GM19452 (cell line): ENCODE results near the gene ZSCAN22.
"Not testable (repeated sequence)": the region's sequence is repeated elsewhere in the genome, so short reads cannot be mapped to it uniquely, and the experiment has no call there.

Experiments used
- ATAC-seq: cut with Tn5 transposase; IDR thresholded peaks from one replicate; pipeline ENCODE4 v1.9.1; 2021; ENCODE audit not compliant: unreplicated experiment

Gene ZSCAN22

DNA sequence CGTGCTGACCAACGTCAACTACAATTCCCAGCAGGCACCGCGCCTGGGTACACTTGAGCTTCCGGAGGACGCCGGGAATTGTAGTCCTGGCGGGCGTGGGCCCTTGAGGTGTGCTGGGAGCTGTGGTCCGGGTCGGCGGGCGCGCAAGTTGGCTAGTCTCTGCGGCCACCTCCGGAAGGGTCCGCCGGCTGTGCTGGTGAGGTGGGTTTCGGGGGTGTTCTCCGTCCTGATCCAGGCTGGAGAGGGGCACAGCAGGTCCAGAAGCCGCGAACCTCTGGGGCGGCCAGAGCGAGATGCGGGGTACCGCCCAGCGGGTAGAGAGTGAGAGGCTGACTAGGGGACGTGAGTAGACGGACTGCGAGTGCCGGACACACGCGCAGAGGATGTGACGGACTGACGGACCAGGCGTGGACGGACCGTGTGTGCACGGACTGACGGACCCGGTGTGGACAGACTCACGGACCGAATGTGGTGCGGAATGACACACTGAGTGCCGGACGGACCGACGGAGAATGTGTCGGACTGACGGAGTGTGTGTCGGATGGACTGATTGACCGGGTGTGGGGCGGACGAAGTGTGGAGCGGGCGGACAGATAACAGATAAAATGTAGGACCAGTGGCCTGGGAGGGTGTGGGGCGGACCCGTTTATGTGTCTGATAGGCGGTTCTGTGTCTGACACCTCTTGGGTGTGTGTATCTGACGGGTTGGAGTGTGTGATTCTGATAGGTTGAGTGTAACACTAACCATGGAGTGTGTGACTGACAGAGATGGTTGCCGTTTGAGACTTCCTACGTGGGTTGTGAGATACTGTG lies at the start of gene ZSCAN22:
Gene ZSCAN22, plus strand, starts transcription at position 81 of the 813 bp plus-strand sequence. CDS start 7,809 bp downstream, outside the sequence.
- peak; percentile 91 for ATAC-seq

- ATAC-seq = no peak
Measured at GRCh38 chr19:58277197-58277596, 49.6 kb upstream of the ZSCAN22 start.

DNA sequence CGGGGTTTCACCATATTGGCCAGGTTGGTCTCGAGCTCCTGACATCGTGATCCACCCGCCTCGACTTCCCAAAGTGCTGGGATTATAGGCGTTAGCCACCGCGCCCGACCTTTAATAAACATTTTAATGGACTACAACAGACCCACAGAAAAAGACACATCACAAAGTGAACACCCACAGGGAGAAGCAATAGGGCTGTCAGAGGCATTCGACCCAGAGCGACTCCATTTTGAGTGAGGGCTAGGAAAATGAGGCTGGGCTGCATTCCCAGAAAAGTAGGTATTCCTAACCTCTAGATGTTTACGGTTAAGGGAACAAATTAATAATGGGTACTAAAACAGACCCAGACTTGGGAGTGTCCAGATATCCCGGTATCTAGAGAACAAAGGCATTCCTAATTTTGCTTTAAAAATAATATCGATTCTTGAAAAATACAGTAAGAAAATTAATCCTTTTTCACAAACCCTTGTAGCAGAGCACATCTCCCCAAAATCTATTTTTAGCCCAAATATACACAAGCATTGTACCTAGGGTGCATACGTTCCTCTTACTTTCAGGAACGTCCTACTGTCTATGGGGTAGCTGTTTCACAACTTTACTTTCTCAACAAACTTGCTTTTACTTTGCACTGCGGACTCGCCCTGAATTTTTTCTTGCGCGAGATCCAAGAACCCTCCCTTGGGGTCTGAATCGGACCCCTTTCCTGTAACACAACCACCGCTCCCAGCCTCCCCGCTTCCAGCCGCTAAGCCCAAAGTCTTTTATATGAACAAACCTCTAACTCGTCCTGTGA lies 48.9 kb upstream of the ZSCAN22 start:
- no peak for ATAC-seq

GRCh38 chr19:58278541-58279041 lies 48.2 kb upstream of the ZSCAN22 start, which contains the start of gene ZNF8:
Gene ZNF8 (plus strand): TSS chr19:58278955. CDS start chr19:58279082, 127 bp downstream.
- peak; percentile 97 for ATAC-seq

DNA sequence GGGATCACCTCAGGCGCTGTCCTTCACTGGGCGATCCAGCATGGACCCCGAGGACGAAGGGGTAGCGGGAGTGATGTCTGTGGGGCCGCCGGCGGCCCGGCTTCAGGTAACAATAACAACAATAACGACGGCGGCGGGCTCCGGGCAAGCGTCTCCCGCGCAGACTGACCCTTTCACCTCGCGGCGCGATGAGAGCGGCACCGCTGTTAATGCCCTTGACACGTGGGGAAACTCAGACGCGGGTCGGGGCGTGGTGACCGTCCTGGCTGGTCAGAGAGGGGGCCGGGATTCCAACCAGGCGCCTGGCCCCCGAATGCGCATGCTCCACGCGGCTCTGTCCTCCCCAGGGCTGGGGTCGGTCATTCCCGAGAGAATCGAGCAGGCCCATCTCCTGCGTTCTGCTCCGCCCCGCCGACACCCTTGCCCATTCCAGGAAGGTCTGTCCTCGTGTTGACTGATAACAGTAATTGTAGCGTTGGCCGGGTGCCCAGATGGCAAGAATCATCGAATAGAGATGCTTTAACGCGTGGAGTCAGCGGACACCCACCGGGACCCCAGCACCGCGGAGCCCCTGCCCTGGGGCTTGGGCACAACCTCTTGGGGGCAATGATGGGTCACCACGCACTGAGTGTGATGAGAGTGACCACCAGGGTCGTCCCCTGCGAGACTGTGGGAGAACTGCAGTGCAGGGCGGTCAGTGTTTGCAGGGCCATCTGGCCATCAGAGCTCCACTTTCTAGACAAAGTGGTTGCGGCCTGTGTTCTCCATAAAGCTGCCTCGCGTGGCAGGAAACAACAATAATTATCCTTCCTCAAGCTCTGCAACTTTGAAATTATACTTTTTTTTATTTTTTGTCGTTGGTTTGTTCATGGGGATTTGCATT lies 47.5 kb upstream of the ZSCAN22 start:
- peak; percentile 31 for ATAC-seq

GRCh38 chr19:58279925-58280316 lies 46.9 kb upstream of the ZSCAN22 start:
- no peak for ATAC-seq

- no peak for ATAC-seq
Measured at GRCh38 chr19:58284199-58284598, 42.6 kb upstream of the ZSCAN22 start.

DNA sequence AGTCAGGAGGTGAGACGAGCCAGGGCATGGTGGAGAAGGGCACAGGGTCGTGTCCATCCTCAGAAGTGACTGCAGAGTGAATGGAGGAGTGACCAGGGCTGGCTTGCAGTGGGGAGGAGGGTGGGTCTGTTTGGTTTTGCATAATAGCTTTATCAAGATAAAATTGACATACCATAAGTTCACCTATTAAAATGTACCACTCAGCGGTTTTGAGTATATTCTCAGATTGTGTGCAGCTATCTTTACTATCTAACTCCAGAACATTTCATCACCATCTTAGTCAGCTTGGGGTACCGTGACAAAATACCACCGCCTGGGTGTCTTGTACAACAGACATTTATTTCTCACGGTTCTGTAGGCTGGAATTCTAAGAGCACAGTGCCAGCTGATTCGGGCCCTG lies 34.9 kb upstream of the ZSCAN22 start:
- ATAC-seq = no peak

DNA sequence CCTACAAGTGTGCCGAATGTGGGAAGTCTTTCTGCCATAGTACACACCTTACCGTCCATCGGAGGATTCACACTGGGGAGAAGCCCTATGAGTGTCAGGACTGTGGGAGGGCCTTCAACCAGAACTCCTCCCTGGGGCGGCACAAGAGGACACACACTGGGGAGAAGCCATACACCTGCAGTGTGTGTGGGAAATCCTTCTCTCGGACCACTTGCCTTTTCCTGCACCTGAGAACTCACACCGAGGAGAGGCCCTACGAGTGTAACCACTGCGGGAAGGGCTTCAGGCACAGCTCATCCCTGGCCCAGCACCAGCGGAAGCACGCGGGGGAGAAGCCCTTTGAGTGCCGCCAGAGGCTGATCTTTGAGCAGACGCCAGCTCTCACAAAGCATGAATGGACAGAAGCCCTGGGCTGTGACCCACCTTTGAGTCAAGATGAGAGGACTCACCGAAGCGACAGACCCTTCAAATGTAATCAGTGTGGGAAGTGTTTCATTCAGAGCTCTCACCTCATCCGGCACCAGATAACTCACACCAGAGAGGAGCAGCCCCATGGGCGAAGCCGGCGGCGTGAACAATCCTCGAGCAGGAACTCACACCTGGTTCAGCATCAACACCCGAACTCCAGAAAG lies 31.9 kb upstream of the ZSCAN22 start:
- ATAC-seq = no peak

GRCh38 chr19:58296104-58296503 lies 30.7 kb upstream of the ZSCAN22 start:
- ATAC-seq = no peak

- ATAC-seq = no peak
Measured at GRCh38 chr19:58300620-58301019, 26.2 kb upstream of the ZSCAN22 start.

DNA sequence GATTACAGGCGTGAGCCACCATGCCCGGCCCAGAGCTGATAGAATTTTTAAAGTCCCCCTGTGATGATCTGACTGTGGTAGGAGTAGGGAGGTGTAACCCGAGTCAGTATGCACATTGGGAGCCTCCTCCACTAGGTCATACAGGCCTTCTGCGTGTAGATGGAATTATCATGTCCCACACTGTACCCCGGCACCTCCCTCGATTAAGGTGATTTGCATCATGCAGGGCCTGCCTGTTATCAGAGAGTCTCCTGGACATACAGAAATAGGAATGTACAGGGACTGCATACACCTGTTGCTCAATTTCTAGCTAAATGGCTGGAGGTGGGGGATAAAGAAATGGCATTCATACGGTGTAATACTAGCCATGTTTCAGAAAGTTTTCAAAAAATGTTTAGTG lies 22.5 kb upstream of the ZSCAN22 start:
- no peak for ATAC-seq

DNA sequence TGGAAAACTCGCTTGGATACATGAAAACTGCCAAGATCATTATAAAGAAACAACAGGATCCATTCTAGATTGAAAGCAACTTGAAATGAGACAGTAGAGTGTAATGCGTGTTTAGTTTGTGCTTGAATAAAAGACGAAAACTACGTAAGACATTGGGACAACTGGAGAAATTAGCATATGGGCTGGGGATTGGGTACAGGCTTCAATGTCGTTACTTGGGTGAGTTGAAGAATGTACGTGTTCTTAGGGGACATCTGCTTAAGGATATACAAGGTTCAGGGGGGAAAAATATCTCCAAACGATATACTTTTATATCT lies 22.1 kb upstream of the ZSCAN22 start:
- peak; percentile 10 for ATAC-seq

DNA sequence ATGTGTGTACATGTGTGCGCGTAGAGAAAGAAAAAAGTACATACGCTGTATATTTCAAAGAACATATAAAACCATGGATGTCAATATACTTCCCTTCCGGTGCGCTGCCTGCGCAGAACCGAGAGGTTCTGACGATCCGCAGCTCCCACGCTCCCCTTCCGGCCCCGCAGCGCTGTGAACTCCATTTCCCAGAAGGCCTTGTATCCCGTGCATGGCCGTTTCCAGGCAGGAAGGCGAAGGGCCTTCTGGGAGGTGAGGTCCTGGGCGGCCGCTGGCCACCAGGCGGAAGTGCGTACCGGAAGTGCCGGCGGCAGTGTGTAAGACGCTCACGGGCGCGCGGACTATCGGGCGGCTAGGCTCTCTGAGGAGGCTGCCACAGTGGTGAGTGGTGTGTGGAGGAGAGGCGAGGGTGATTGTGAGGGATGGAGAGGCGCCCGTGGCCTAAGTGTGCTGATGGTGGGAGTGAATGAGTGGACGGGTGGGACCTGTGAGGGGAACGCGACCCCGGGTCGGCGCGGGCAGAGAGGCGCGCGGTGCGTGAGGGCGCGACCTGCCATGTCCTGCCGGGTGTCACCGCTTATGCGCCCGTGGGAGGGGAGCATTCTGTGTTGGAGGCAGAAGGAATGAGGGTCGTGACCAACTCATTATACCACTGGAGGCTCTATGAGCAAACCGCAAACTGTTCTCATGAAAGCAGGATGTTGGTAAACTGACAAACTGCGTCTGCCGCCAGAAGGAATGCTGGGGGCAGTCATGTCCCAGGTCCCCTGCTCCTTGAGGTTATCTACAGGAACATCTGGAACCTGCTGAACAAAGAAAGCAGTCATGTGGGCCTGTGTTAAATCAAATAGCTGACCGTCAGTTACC lies 21.5 kb upstream of the ZSCAN22 start, which contains the start of gene ERVK3-1:
Gene ERVK3-1, plus strand, starts transcription at position 313 of the 867 bp plus-strand sequence. CDS start 6,792 bp downstream, outside the sequence.
- peak; percentile 96 for ATAC-seq

DNA sequence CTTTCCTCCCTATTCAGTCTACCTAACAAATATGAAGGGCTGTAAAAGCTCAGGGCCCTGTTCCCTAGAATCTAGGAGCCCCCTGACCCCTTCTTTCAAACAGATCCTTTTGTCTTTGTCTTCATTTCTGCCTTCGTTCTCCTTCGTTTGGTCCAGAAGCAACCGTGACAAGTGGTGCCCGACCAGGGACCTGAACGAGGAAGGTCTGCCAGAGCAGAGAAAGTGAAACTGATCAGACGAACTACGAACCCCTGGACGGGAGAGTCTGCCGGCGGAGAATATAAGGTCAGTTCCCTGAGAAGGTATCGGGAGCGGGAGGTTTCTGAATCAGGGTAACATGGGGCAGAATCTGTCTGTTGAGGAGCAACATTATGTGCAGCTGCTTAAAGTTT lies 20.9 kb upstream of the ZSCAN22 start:
- no peak for ATAC-seq

- no peak for ATAC-seq
Measured at GRCh38 chr19:58307736-58308135, 19.1 kb upstream of the ZSCAN22 start.

DNA sequence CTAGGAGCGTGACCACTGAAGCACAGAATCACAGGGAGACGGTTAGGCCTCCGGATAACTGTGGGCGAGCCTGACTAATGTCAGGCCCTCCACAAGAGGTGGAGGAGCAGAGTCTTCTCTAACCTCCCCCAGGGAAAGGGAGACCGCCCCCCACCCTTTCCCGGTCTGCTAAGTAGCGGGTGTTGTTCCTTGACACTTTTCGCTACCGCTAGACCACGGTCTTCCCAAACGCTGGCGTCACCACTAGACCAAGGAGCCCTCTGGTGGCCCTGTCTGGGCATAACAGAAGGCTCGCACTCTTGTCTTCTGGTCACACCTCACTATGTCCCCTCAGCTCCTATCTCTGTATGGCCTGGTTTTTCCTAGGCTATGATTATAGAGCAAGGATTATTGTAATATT lies 16.1 kb upstream of the ZSCAN22 start:
- not testable (repeated sequence) for ATAC-seq

- no peak for ATAC-seq
Measured at GRCh38 chr19:58311345-58311865, 15.4 kb upstream of the ZSCAN22 start.

DNA sequence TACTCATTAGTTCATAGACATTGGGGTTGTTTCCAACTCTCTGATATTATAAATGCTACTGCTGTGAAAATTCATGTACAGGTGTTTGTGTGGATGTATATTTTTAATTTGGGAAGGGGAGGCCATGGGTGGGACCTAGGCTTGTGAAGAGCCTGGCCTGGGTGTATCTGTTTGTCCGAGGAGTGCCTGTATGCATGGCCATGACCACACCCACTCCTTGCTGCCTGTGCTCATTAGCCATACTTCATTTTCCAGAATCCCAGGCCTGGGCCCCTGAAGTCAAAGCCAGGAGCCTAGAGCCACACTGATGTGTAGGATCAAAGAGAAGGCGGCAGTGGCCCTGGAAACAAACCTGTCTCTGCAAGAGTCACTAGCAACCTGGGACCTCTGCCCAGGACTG lies 11.2 kb upstream of the ZSCAN22 start:
- no peak for ATAC-seq
